ENCODE results near the gene BAIAP2L2.
"Not testable (repeated sequence)": the region's sequence is repeated elsewhere in the genome, so short reads cannot be mapped to it uniquely, and the experiment has no call there.

Gene BAIAP2L2

GRCh38 chr22:38038890-38039812, 71.3 kb downstream of the BAIAP2L2 start:
- H3K9me3 ChIP-seq (ENCODE audit: insufficient read depth, low read depth, low read length): no peaks in the 10 kb centered on the region
- no peak overlapping the region for H3K4me2 ChIP-seq (ENCODE audit: low read depth, low read length, poor library complexity, severe bottlenecking)
- no peaks in the 10 kb centered on the region for H3K79me2 ChIP-seq (ENCODE audit: insufficient read depth, low read length)
- H3F3A ChIP-seq (ENCODE audit: low read depth): no peaks in the 10 kb centered on the region
- peaks cover 14% of the 10 kb centered on the region for H3K4me1 ChIP-seq (ENCODE audit: insufficient read depth, low read length, poor library complexity, severe bottlenecking)
- H4K20me1 ChIP-seq (ENCODE audit: insufficient read depth, low read length, poor library complexity, severe bottlenecking): no peaks in the 10 kb centered on the region
- no peaks in the 10 kb centered on the region for H3K36me3 ChIP-seq (ENCODE audit: insufficient read depth, low read length)
- H3K4me3 ChIP-seq (ENCODE audit: low read length, poor library complexity, severe bottlenecking): no peak overlapping the region
- H3K9ac ChIP-seq (ENCODE audit: low read depth, low read length, poor library complexity, severe bottlenecking): no peak overlapping the region
- TF ChIP-seq CTCF (conservative IDR thresholded peaks at IDR 0.05; ENCODE audit: low read length): no peak
- TF ChIP-seq EZH2phosphoT487 (IDR thresholded peaks at IDR 0.05; ENCODE audit: borderline replicate concordance): no peak
- H2AFZ ChIP-seq (ENCODE audit: low read length): no peak overlapping the region
- no peaks in the 10 kb centered on the region for H3K9me2 ChIP-seq (replicated peaks; ENCODE audit: low read depth, low read length)
- no peaks in the 10 kb centered on the region for H3K27me3 ChIP-seq (ENCODE audit: insufficient read depth, low read length, poor library complexity, severe bottlenecking)

- Histone ChIP-seq H3K9ac (ENCODE audit: low read depth, low read length, poor library complexity, severe bottlenecking) (no peak overlapping the region), H2AFZ (ENCODE audit: low read length) (no peak overlapping the region), H3K9me3 (ENCODE audit: insufficient read depth, low read depth, low read length) (no peaks in the 10 kb centered on the region), H3F3A (ENCODE audit: low read depth) (no peaks in the 10 kb centered on the region), H3K4me1 (ENCODE audit: insufficient read depth, low read length, poor library complexity, severe bottlenecking) (peaks cover 14% of the 10 kb centered on the region), H3K79me2 (ENCODE audit: insufficient read depth, low read length) (no peaks in the 10 kb centered on the region), H4K20me1 (ENCODE audit: insufficient read depth, low read length, poor library complexity, severe bottlenecking) (no peaks in the 10 kb centered on the region), H3K36me3 (ENCODE audit: insufficient read depth, low read length) (no peaks in the 10 kb centered on the region), H3K4me3 (ENCODE audit: low read length, poor library complexity, severe bottlenecking) (no peak overlapping the region), H3K9me2 (replicated peaks; ENCODE audit: low read depth, low read length) (no peaks in the 10 kb centered on the region), H3K4me2 (ENCODE audit: low read depth, low read length, poor library complexity, severe bottlenecking) (no peak overlapping the region), H3K27me3 (ENCODE audit: insufficient read depth, low read length, poor library complexity, severe bottlenecking) (no peaks in the 10 kb centered on the region)
- no peak for TF ChIP-seq EZH2phosphoT487 (IDR thresholded peaks at IDR 0.05; ENCODE audit: borderline replicate concordance)
- no peak for TF ChIP-seq CTCF (conservative IDR thresholded peaks at IDR 0.05; ENCODE audit: low read length)
These were observed 72.1 kb downstream of the BAIAP2L2 start for GRCh38 chr22:38038426-38038825.

- H3K36me3 ChIP-seq (ENCODE audit: insufficient read depth, low read length); H3K9ac ChIP-seq (ENCODE audit: low read depth, low read length, poor library complexity, severe bottlenecking); H4K20me1 ChIP-seq (ENCODE audit: insufficient read depth, low read length, poor library complexity, severe bottlenecking); H3K9me3 ChIP-seq (ENCODE audit: insufficient read depth, low read depth, low read length); H3F3A ChIP-seq (ENCODE audit: low read depth); H2AFZ ChIP-seq (ENCODE audit: low read length); H3K79me2 ChIP-seq (ENCODE audit: insufficient read depth, low read length); H3K27me3 ChIP-seq (ENCODE audit: insufficient read depth, low read length, poor library complexity, severe bottlenecking); H3K4me2 ChIP-seq (ENCODE audit: low read depth, low read length, poor library complexity, severe bottlenecking); H3K9me2 ChIP-seq (replicated peaks; ENCODE audit: low read depth, low read length); H3K4me3 ChIP-seq (ENCODE audit: low read length, poor library complexity, severe bottlenecking): not testable (repeated sequence)
- H3K4me1 ChIP-seq (ENCODE audit: insufficient read depth, low read length, poor library complexity, severe bottlenecking): peaks cover 13% of the 10 kb centered on the region
These were observed 72.9 kb downstream of the BAIAP2L2 start for GRCh38 chr22:38037367-38038150.
